OCI-LY1 (cell line): ENCODE results near the gene PTPRA.
"Not testable (repeated sequence)": the region's sequence is repeated elsewhere in the genome, so short reads cannot be mapped to it uniquely, and the experiment has no call there.

ENCODE experiments used
- H2AFZ ChIP-seq: fragments of 200-600 bp; sonication (generic), shearing (Covaris generic); 2 replicates; pipeline ENCODE4 v1.6.0; 2014; ENCODE audit warnings: antibody characterized with exemption, mild to moderate bottlenecking, low read length
- H3F3A ChIP-seq: fragments of 200-600 bp; sonication (generic), shearing (Covaris generic); 2 replicates; pipeline ENCODE4 v1.6.0; 2014; ENCODE audit warnings: mild to moderate bottlenecking, antibody characterized with exemption, low read length, moderate library complexity; ENCODE audit not compliant: insufficient read depth
- H3K27ac ChIP-seq: fragments of 200-600 bp; sonication (generic); 2 replicates; pipeline ENCODE4 v1.5.1; 2014; ENCODE audit warnings: low read length, mixed run types, mild to moderate bottlenecking, low read depth; ENCODE audit not compliant: poor library complexity, severe bottlenecking
- H3K27me3 ChIP-seq: fragments of 200-600 bp; sonication (generic); 2 replicates; pipeline ENCODE4 v1.6.0; 2014; ENCODE audit warnings: antibody characterized with exemption, mild to moderate bottlenecking, low read length, moderate library complexity; ENCODE audit not compliant: insufficient read depth
- H3K36me3 ChIP-seq: fragments of 200-600 bp; sonication (generic); 2 replicates; pipeline ENCODE4 v1.6.1; 2014; ENCODE audit warnings: mild to moderate bottlenecking, antibody characterized with exemption, low read length, moderate library complexity, mixed read lengths; ENCODE audit not compliant: insufficient read depth
- H3K4me1 ChIP-seq: fragments of 200-600 bp; sonication (generic); 2 replicates; pipeline ENCODE4 v1.5.1; 2014; ENCODE audit warnings: mild to moderate bottlenecking, low read length, moderate library complexity; ENCODE audit not compliant: insufficient read depth, severe bottlenecking
- H3K4me2 ChIP-seq: fragments of 200-600 bp; sonication (generic), shearing (Covaris generic); 2 replicates; pipeline ENCODE4 v1.6.1; 2014; ENCODE audit warnings: low read length
- H3K4me3 ChIP-seq: fragments of 200-600 bp; sonication (generic); 2 replicates; pipeline ENCODE4 v1.5.1; 2014; ENCODE audit warnings: low read length, low read depth, mild to moderate bottlenecking, mixed read lengths; ENCODE audit not compliant: poor library complexity, severe bottlenecking
- H3K79me2 ChIP-seq: fragments of 200-600 bp; shearing (Covaris generic); 2 replicates; pipeline ENCODE4 v1.6.1; 2016; ENCODE audit warnings: mixed run types, low read length, mixed read lengths; ENCODE audit not compliant: insufficient read depth
- H3K9ac ChIP-seq: fragments of 200-600 bp; sonication (generic), shearing (Covaris generic); 2 replicates; pipeline ENCODE4 v1.6.1; 2014; ENCODE audit warnings: mild to moderate bottlenecking, low read length, mixed read lengths
- H3K9me2 ChIP-seq: fragments of 200-600 bp; sonication (generic), shearing (Covaris generic); 2 replicates; pipeline ENCODE4 v1.6.1; 2014; ENCODE audit warnings: low read depth, mild to moderate bottlenecking, low read length, mixed read lengths
- H3K9me3 ChIP-seq: fragments of 200-600 bp; shearing (Covaris generic); 2 replicates; pipeline ENCODE4 v1.6.1; 2014; ENCODE audit warnings: low read length, mixed read lengths
- H4K20me1 ChIP-seq: fragments of 200-600 bp; sonication (generic), shearing (Covaris generic); 2 replicates; pipeline ENCODE4 v1.6.0; 2016; ENCODE audit warnings: mild to moderate bottlenecking, low read length; ENCODE audit not compliant: insufficient read depth
- EZH2 ChIP-seq: fragments of 200-600 bp; sonication (generic), shearing (Covaris generic); IDR thresholded peaks from 2 replicates; pipeline ENCODE4 v1.8.0; 2017; ENCODE audit warnings: borderline replicate concordance, mixed run types, mild to moderate bottlenecking, antibody characterized with exemption, low read length, moderate library complexity, mixed read lengths
- TF ChIP-seq, protein P1 (sequence below): fragments of 200-600 bp; sonication (generic), shearing (Covaris generic); IDR thresholded peaks from 2 replicates; pipeline ENCODE4 v1.5.1; 2017; ENCODE audit warnings: mild to moderate bottlenecking, antibody characterized with exemption, low read length, moderate library complexity, mixed read lengths

Gene PTPRA

DNA sequence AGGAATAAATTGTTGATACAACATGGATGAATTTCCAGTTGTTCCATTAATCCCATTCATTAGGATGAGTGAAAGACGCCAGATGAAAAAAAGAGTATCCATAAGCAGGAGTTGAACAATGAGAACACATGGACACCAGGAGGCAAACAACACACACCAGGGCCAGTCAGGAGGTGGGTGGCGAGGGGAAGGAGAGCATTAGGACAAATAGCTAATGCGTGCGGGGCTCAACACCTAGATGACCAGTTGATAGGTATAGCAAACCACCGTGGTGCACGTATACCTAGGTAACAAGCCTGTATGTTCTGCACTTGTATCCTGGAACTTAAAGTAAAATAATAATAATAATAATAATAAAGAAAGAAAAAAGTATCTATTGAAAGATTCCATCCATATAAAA lies 43.9 kb upstream of the PTPRA start:
- H3K9ac ChIP-seq, result no peak overlapping the region
- H3K4me2 ChIP-seq, result no peak overlapping the region
- H3K9me2 ChIP-seq, result no peaks in the 10 kb centered on the region
- no peak overlapping the region for H2AFZ ChIP-seq
- TF ChIP-seq, protein P1, sequence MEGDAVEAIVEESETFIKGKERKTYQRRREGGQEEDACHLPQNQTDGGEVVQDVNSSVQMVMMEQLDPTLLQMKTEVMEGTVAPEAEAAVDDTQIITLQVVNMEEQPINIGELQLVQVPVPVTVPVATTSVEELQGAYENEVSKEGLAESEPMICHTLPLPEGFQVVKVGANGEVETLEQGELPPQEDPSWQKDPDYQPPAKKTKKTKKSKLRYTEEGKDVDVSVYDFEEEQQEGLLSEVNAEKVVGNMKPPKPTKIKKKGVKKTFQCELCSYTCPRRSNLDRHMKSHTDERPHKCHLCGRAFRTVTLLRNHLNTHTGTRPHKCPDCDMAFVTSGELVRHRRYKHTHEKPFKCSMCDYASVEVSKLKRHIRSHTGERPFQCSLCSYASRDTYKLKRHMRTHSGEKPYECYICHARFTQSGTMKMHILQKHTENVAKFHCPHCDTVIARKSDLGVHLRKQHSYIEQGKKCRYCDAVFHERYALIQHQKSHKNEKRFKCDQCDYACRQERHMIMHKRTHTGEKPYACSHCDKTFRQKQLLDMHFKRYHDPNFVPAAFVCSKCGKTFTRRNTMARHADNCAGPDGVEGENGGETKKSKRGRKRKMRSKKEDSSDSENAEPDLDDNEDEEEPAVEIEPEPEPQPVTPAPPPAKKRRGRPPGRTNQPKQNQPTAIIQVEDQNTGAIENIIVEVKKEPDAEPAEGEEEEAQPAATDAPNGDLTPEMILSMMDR, result no peak
- TF ChIP-seq EZH2, result no peak
- H3K36me3 ChIP-seq, result no peaks in the 10 kb centered on the region
- H4K20me1 ChIP-seq, result no peaks in the 10 kb centered on the region
- H3K4me1 ChIP-seq, result no peaks in the 10 kb centered on the region
- H3K4me3 ChIP-seq, result no peak overlapping the region
- H3K27ac ChIP-seq, result no peak overlapping the region
- H3K9me3 ChIP-seq, result no peaks in the 10 kb centered on the region
- no peaks in the 10 kb centered on the region; the same call in 1 of the 2 replicates for H3K27me3 ChIP-seq
- no peaks in the 10 kb centered on the region for H3K79me2 ChIP-seq
- no peaks in the 10 kb centered on the region for H3F3A ChIP-seq

DNA sequence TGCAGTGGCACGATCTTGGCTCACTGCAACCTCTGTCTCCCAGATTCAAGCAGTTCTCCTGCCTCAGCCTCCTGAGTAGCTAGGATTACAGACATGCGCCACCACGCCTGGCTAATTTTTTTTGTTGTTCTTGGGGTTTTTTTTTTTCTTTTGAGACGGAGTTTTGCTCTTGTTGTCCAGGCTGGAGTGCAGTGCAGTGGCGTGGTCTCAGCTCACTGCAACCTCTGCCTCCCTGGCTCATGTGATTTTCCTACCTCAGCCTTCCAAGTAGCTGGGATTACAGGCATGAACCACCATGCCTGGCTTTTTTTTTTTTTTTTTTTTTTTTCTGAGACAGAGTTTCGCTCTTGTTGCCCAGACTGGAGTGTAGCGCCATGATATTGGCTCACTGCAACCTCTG lies 42.1 kb upstream of the PTPRA start:
- not testable (repeated sequence) for H3K4me2 ChIP-seq, H3K27me3 ChIP-seq, H3K4me1 ChIP-seq, H3K9me3 ChIP-seq, H2AFZ ChIP-seq, H3F3A ChIP-seq, H3K36me3 ChIP-seq, H4K20me1 ChIP-seq, H3K9ac ChIP-seq, H3K79me2 ChIP-seq, H3K4me3 ChIP-seq, H3K9me2 ChIP-seq, H3K27ac ChIP-seq

DNA sequence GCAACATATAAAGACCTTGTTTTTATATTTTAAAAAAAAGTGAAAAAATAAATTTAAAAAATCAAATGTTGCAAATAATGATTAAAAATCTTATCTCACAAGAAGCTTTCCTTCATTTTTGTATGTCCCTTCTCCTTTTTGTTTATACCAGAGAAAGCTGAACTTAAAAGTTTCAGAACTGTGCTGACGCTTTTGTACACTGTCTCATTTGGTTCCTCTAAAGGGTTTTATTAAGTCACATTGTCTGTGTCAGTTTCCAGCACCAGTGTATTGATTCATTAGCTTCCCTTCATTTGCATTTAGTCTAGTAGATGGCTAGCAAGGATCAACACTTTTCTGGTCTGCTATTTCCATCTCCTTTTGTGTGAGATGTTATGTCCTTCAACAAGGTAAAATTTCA lies 39.5 kb upstream of the PTPRA start:
- H3K27me3 ChIP-seq, result no peaks in the 10 kb centered on the region
- no peak overlapping the region for H2AFZ ChIP-seq
- H4K20me1 ChIP-seq, result no peaks in the 10 kb centered on the region
- H3K79me2 ChIP-seq, result no peaks in the 10 kb centered on the region
- 0 out of 2 replicates have a peak, but pooled peaks cover 3% of the 10 kb centered on the region for H3K36me3 ChIP-seq
- no peak for TF ChIP-seq EZH2
- TF ChIP-seq, protein P1, result no peak
- H3K4me2 ChIP-seq, result no peak overlapping the region
- H3K9me2 ChIP-seq, result no peaks in the 10 kb centered on the region
- no peaks in the 10 kb centered on the region for H3K9me3 ChIP-seq
- peaks cover 7% of the 10 kb centered on the region for H3K4me1 ChIP-seq
- no peak overlapping the region for H3K4me3 ChIP-seq
- H3K27ac ChIP-seq, result no peak overlapping the region
- no peak overlapping the region for H3K9ac ChIP-seq
- no peaks in the 10 kb centered on the region for H3F3A ChIP-seq

DNA sequence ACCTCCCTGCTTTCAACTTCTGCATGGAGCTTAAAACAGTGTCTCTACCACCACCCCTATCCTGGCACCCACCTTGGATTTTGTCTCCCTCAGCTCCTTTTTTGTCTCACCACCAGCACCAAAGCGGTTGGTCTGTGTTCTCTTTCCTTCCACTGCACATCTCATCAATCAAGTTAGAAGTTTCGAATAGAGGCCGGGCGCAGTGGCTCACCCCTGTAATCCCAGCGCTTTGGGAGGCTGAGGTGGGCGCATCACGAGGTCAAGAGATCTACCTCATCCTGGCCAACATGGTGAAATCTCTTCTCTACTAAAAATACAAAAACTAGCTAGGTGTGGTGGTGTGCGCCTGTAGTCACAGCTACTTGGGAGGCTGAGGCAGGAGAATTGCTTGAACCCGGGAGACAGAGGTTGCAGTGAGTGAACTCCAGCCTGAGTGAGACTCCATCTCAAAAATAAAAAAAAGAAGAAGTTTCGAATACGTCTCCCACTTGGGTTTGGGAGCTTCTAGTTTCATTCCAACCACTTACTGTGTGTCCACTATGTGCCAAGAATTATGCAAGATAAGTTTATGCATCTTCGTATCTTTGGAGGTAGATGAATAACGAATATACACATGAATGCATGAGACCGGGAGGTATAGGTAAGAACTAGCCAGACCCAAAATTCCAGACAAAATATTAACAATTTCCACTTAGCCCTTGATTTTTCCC lies 38.7 kb upstream of the PTPRA start:
- TF ChIP-seq, protein P1, result no peak
- no peak for TF ChIP-seq EZH2
- H3F3A ChIP-seq, result no peaks in the 10 kb centered on the region
- no peaks in the 10 kb centered on the region for H3K79me2 ChIP-seq
- H3K4me1 ChIP-seq, result peaks cover 14% of the 10 kb centered on the region
- no peaks in the 10 kb centered on the region for H3K27me3 ChIP-seq
- no peaks in the 10 kb centered on the region for H4K20me1 ChIP-seq
- no peak overlapping the region for H2AFZ ChIP-seq
- H3K4me3 ChIP-seq, result no peak overlapping the region
- H3K9me3 ChIP-seq, result no peaks in the 10 kb centered on the region
- H3K9ac ChIP-seq, result no peak overlapping the region
- H3K4me2 ChIP-seq, result no peak overlapping the region
- no peaks in the 10 kb centered on the region for H3K9me2 ChIP-seq
- no peak overlapping the region for H3K27ac ChIP-seq
- H3K36me3 ChIP-seq, result 0 out of 2 replicates have a peak, but pooled peaks cover 3% of the 10 kb centered on the region
